HepG2 (cell line): ENCODE data around the gene DNAJC5. TPM values are rescaled to one million over a fixed set of nuclear protein-coding genes. Genes with fewer than 3 reads are reported as not detected.
A peak's percentile ranks its signal among the peaks of the same experiment; 100 is the strongest.

ENCODE experiments used
- CBX5 ChIP-seq: sonication (generic); formaldehyde crosslinking; IDR thresholded peaks from 2 replicates; pipeline ENCODE4 v1.4.0; 2020; ENCODE audit warnings: missing genetic modification reagents, borderline replicate concordance
- CCAR2 ChIP-seq: fragments of 200-400 bp; formaldehyde crosslinking; optimal IDR thresholded peaks from 2 replicates; pipeline ENCODE3; 2018; ENCODE audit warnings: low read depth, mild to moderate bottlenecking, low read length, moderate library complexity
- ETV6 ChIP-seq: sonication (generic); formaldehyde crosslinking; conservative IDR thresholded peaks from 2 replicates; pipeline ENCODE4 v1.4.0; 2020; ENCODE audit warnings: missing genetic modification reagents
- FOXA1 ChIP-seq, 2 experiments: fragments of 450-650 bp in 1 of 2; sonication (generic) in 1 of 2; formaldehyde crosslinking in 1 of 2; IDR thresholded peaks; 2 replicates each; pipeline versions ENCODE4 v1.4.0 to v1.6.1; 2016 to 2020; ENCODE audit warnings: missing genetic modification reagents in 1 of 2
- FOXM1 ChIP-seq: sonication (generic); formaldehyde crosslinking; IDR thresholded peaks from 2 replicates; pipeline ENCODE4 v1.5.0; 2020; ENCODE audit warnings: missing genetic modification reagents
- GTF3A ChIP-seq: sonication (generic); formaldehyde crosslinking; conservative IDR thresholded peaks from 2 replicates; pipeline ENCODE4 v1.4.0; 2020; ENCODE audit warnings: mild to moderate bottlenecking, missing genetic modification reagents
- MYNN ChIP-seq: sonication (generic); formaldehyde crosslinking; IDR thresholded peaks from 2 replicates; pipeline ENCODE4 v1.4.0; 2020; ENCODE audit warnings: mild to moderate bottlenecking, low read depth, missing genetic modification reagents
- NFIC ChIP-seq: IDR thresholded peaks from 2 replicates; pipeline ENCODE4 v1.6.1; 2012; ENCODE audit warnings: mild to moderate bottlenecking, low read length, inconsistent platforms
- NR1H2 ChIP-seq: sonication (generic); formaldehyde crosslinking; IDR thresholded peaks from 2 replicates; pipeline ENCODE4 v1.8.1; 2022; ENCODE audit warnings: low read depth, missing genetic modification reagents, borderline replicate concordance
- PATZ1 ChIP-seq: sonication (generic); formaldehyde crosslinking; IDR thresholded peaks from 2 replicates; pipeline ENCODE4 v1.4.0; 2020; ENCODE audit warnings: missing genetic modification reagents
- RAD21 ChIP-seq: fragments of 450-650 bp; formaldehyde crosslinking; IDR thresholded peaks from 2 replicates; pipeline ENCODE4 v1.5.0; 2020; ENCODE audit warnings: mild to moderate bottlenecking
- RARA ChIP-seq: IDR thresholded peaks from 2 replicates; pipeline ENCODE4 v1.6.1; 2016; ENCODE audit warnings: missing genetic modification reagents, missing compliant biosample characterization
- REXO4 ChIP-seq: sonication (generic); formaldehyde crosslinking; IDR thresholded peaks from 2 replicates; pipeline ENCODE4 v1.8.0; 2022; ENCODE audit warnings: missing genetic modification reagents, mild to moderate bottlenecking, borderline replicate concordance
- SOX13 ChIP-seq, 3 experiments: fragments of 450-650 bp in 1 of 3; sonication (generic) in 1 of 3; formaldehyde crosslinking in 1 of 3; IDR thresholded peaks in 2 of 3; conservative IDR thresholded peaks in 1 of 3; 2 replicates each; pipeline versions ENCODE4 v1.5.0 to v1.6.1; 2016 to 2020; ENCODE audit warnings: antibody characterized with exemption in 1 of 3, mild to moderate bottlenecking in 1 of 3, missing compliant biosample characterization in 1 of 3, missing genetic modification reagents in 1 of 3, moderate library complexity in 1 of 3
- SOX6 ChIP-seq, 2 experiments: fragments of 450-650 bp in 1 of 2; sonication (generic) in 1 of 2; formaldehyde crosslinking in 1 of 2; IDR thresholded peaks; 2 replicates each; pipeline versions ENCODE4 v1.4.0 to v1.6.1; 2017 to 2020; ENCODE audit warnings: antibody characterized with exemption in 1 of 2, mild to moderate bottlenecking in 1 of 2, missing genetic modification reagents in 1 of 2
- STAG1 ChIP-seq: sonication (generic); formaldehyde crosslinking; IDR thresholded peaks from 2 replicates; pipeline ENCODE4 v1.4.0; 2020; ENCODE audit warnings: missing genetic modification reagents
- ZC3H13 ChIP-seq: sonication (generic); formaldehyde crosslinking; IDR thresholded peaks from 2 replicates; pipeline ENCODE4 v1.8.1; 2023; ENCODE audit warnings: mild to moderate bottlenecking, missing genetic modification reagents, moderate library complexity
- ZNF160 ChIP-seq: sonication (generic); formaldehyde crosslinking; IDR thresholded peaks from 2 replicates; pipeline ENCODE4 v1.8.0; 2022; ENCODE audit warnings: mild to moderate bottlenecking, inconsistent platforms, missing genetic modification reagents
- ZNF292 ChIP-seq: sonication (generic); formaldehyde crosslinking; IDR thresholded peaks from 2 replicates; pipeline ENCODE4 v1.8.1; 2022; ENCODE audit warnings: mild to moderate bottlenecking, low read depth, missing genetic modification reagents, borderline replicate concordance
- ZNF34 ChIP-seq: sonication (generic); formaldehyde crosslinking; IDR thresholded peaks from 2 replicates; pipeline ENCODE4 v1.4.0; 2020; ENCODE audit warnings: mild to moderate bottlenecking, missing genetic modification reagents, borderline replicate concordance
- ZNF543 ChIP-seq: sonication (generic); formaldehyde crosslinking; IDR thresholded peaks from 2 replicates; pipeline ENCODE4 v1.4.0; 2020; ENCODE audit warnings: mild to moderate bottlenecking, missing genetic modification reagents
- ZNF607 ChIP-seq: sonication (generic); formaldehyde crosslinking; IDR thresholded peaks from 2 replicates; pipeline ENCODE4 v1.5.1; 2020; ENCODE audit warnings: missing genetic modification reagents, mild to moderate bottlenecking, borderline replicate concordance
- ZNF724P ChIP-seq: sonication (generic); formaldehyde crosslinking; IDR thresholded peaks from 2 replicates; pipeline ENCODE4 v1.8.0; 2022; ENCODE audit warnings: missing genetic modification reagents, borderline replicate concordance
- ZNF761 ChIP-seq: sonication (generic); formaldehyde crosslinking; conservative IDR thresholded peaks from 2 replicates; pipeline ENCODE4 v1.4.0; 2020; ENCODE audit warnings: mild to moderate bottlenecking, missing genetic modification reagents
- ZNF781 ChIP-seq: sonication (generic); formaldehyde crosslinking; IDR thresholded peaks from 2 replicates; pipeline ENCODE4 v1.5.1; 2020; ENCODE audit warnings: borderline replicate concordance, mild to moderate bottlenecking, missing genetic modification reagents; ENCODE audit errors: not compliant biosample characterization
- ZNF782 ChIP-seq: sonication (generic); formaldehyde crosslinking; IDR thresholded peaks from 2 replicates; pipeline ENCODE4 v1.4.0; 2020; ENCODE audit warnings: missing genetic modification reagents, mild to moderate bottlenecking, borderline replicate concordance
- ZNF784 ChIP-seq: sonication (generic); formaldehyde crosslinking; IDR thresholded peaks from 2 replicates; pipeline ENCODE4 v1.5.1; 2020; ENCODE audit warnings: missing genetic modification reagents, mild to moderate bottlenecking, borderline replicate concordance
- polyA plus RNA-seq, 8 experiments: library from polyadenylated mRNA; depleted of rRNA in 3 of 8; stranded (reverse) in 7 of 8; unstranded in 1 of 8; fragments of >200 nt; fragmentation: Illumina TruSeq in 4 of 8; extraction: Trizol in 4 of 8; gene quantifications; 2 replicates each; pipeline versions ENCODE4 v1.2.1 to v1.2.3, GENCODE V29; 2011 to 2016; ENCODE audit warnings: low read depth in 4 of 8, missing spikeins in 1 of 8, mixed read lengths in 1 of 8; ENCODE audit not compliant: insufficient read depth in 1 of 8
- total RNA-seq, 5 experiments: library from RNA; depleted of rRNA; stranded (reverse); fragments of >200 nt; fragmentation: Illumina TruSeq; extraction: Trizol; gene quantifications; 2 replicates each; pipeline ENCODE4 v1.2.3, GENCODE V29; 2016; ENCODE audit warnings: low read depth in 1 of 5

The DNAJC5 gene
- total and polyA plus RNA-seq, 2 of the 13 experiments (the other 11 are each of a cell fraction or from before 2014, with no cell fraction given) = 42.8 to 64.5 TPM

GRCh38 chr20:63977739-63978276 lies 82.9 kb downstream of the DNAJC5 start (continued):
- TF ChIP-seq FOXA1 (IDR thresholded peaks at IDR 0.05) (no peak), FOXA1 (CRISPR knock-in tag; IDR thresholded peaks at IDR 0.05) (peak; percentile 77), GTF3A (CRISPR knock-in tag) (no peak), FOXM1 (CRISPR knock-in tag) (no peak), MYNN (CRISPR knock-in tag) (no peak), ZNF782 (0 out of 2 replicates have a peak, but pooled peaks have one; percentile 76), REXO4 (no peak), SOX13 (IDR thresholded peaks at IDR 0.05) (no peak), SOX13 (CRISPR knock-in tag; conservative IDR thresholded peaks at IDR 0.05 in 1 of 2, IDR thresholded peaks at IDR 0.05 in 1 of 2) (peak in 1 of 2 experiments; percentile 36; a peak in 1 of 4 replicates), STAG1 (CRISPR knock-in tag) (peak; percentile 44), NFIC (no peak), ETV6 (0 out of 2 replicates have a peak, but pooled peaks have one; percentile 38), ZNF160 (CRISPR knock-in tag) (peak; percentile 60), RARA (CRISPR knock-in tag) (peak; percentile 33; the same call in 1 of the 2 replicates), SOX6 (IDR thresholded peaks at IDR 0.05) (no peak), SOX6 (CRISPR knock-in tag; IDR thresholded peaks at IDR 0.05) (no peak), ZNF761 (CRISPR knock-in tag) (peak; percentile 38; the same call in 1 of the 2 replicates), ZC3H13 (CRISPR knock-in tag) (peak; percentile 88), NR1H2 (CRISPR knock-in tag) (no peak), RAD21 (CRISPR knock-in tag) (peak; percentile 22; the same call in 1 of the 2 replicates), ZNF543 (peak; percentile 99), ZNF292 (CRISPR knock-in tag) (peak; percentile 56; the same call in 1 of the 2 replicates), ZNF607 (no peak), ZNF34 (CRISPR knock-in tag) (0 out of 2 replicates have a peak, but pooled peaks have one; percentile 76), ZNF781 (no peak), PATZ1 (CRISPR knock-in tag) (peak; percentile 89), ZNF784 (CRISPR knock-in tag) (peak; percentile 39; the same call in 1 of the 2 replicates), CCAR2 (peak; percentile 58), CBX5 (CRISPR knock-in tag) (peak; percentile 72), ZNF724P (CRISPR knock-in tag) (no peak)
